GM21825 (cell line): Measurements from ENCODE around the gene DYNLL1.
"Not testable (repeated sequence)": the region's sequence is repeated elsewhere in the genome, so short reads cannot be mapped to it uniquely, and the experiment has no call there.

Experiments used
- ATAC-seq: cut with Tn5 transposase; IDR thresholded peaks from one replicate; pipeline ENCODE4 v1.9.1; 2021; ENCODE audit warnings: mild to moderate bottlenecking, moderate library complexity; ENCODE audit not compliant: unreplicated experiment

The DYNLL1 gene

GRCh38 chr12:120473807-120474615, 21.9 kb upstream of the DYNLL1 start:
- ATAC-seq = no peak

GRCh38 chr12:120474616-120474960, 21.3 kb upstream of the DYNLL1 start:
- no peak for ATAC-seq

GRCh38 chr12:120475643-120476042, 20.3 kb upstream of the DYNLL1 start:
- no peak for ATAC-seq

- ATAC-seq = no peak
Observed at GRCh38 chr12:120479458-120479857, 16.5 kb upstream of the DYNLL1 start.

GRCh38 chr12:120480211-120480610, 15.7 kb upstream of the DYNLL1 start:
- ATAC-seq = no peak

- ATAC-seq = no peak
Observed at GRCh38 chr12:120481022-120481767, 14.7 kb upstream of the DYNLL1 start.

GRCh38 chr12:120483621-120484020, 12.3 kb upstream of the DYNLL1 start:
- ATAC-seq = no peak

- ATAC-seq = no peak
Observed at GRCh38 chr12:120485961-120486881, 9.7 kb upstream of the DYNLL1 start.

- not testable (repeated sequence) for ATAC-seq
Observed at GRCh38 chr12:120487552-120487951, 8.4 kb upstream of the DYNLL1 start.

GRCh38 chr12:120488057-120488640, 7.8 kb upstream of the DYNLL1 start:
- ATAC-seq = no peak

GRCh38 chr12:120489018-120489417, 6.9 kb upstream of the DYNLL1 start:
- ATAC-seq = no peak

GRCh38 chr12:120490325-120490724, 5.6 kb upstream of the DYNLL1 start:
- no peak for ATAC-seq

- no peak for ATAC-seq
Observed at GRCh38 chr12:120490833-120491512, 4.9 kb upstream of the DYNLL1 start.

GRCh38 chr12:120495186-120495730, 655 bp upstream of the DYNLL1 start:
- ATAC-seq = no peak

- peak; percentile 1 for ATAC-seq
Observed at GRCh38 chr12:120496413-120497340, 764 bp downstream of the DYNLL1 start.

GRCh38 chr12:120497524-120498150, 1.7 kb downstream of the DYNLL1 start:
- no peak for ATAC-seq

GRCh38 chr12:120498870-120499515, 3.1 kb downstream of the DYNLL1 start:
- ATAC-seq = no peak

- ATAC-seq = no peak
Observed at GRCh38 chr12:120500581-120500980, 4.7 kb downstream of the DYNLL1 start.
